ENCODE measurements around the gene FAM3D.

Gene FAM3D

GRCh38 chr3:58627941-58628340, 38.6 kb downstream of the FAM3D start:
- TF ChIP-seq CTCF (IDR thresholded peaks at IDR 0.05; ENCODE audit: insufficient read depth, low read length) (no peak), GABPA (IDR thresholded peaks at IDR 0.05; ENCODE audit: low read depth) (no peak), REST (IDR thresholded peaks at IDR 0.05; ENCODE audit: insufficient replicate concordance, low read depth) (no peak), SPI1 (IDR thresholded peaks at IDR 0.05; ENCODE audit: borderline replicate concordance, low read depth) (no peak), POLR2AphosphoS5 (IDR thresholded peaks at IDR 0.05; ENCODE audit: low read depth) (no peak)
- H3K27ac ChIP-seq (replicated peaks), result no peak overlapping the region
- H3K4me3 ChIP-seq (replicated peaks; ENCODE audit: insufficient read depth, low read length), result no peak overlapping the region
- no peak for DNase-seq (ENCODE audit: low read depth in 1 of 2, low spot score in 1 of 2)
- H3K27me3 ChIP-seq (ENCODE audit: insufficient read depth, poor library complexity, severe bottlenecking), result no peaks in the 10 kb centered on the region

GRCh38 chr3:58627570-58627885, 39.0 kb downstream of the FAM3D start:
- DNase-seq (ENCODE audit: low read depth in 1 of 2, low spot score in 1 of 2), result no peak
- no peak for TF ChIP-seq GABPA (IDR thresholded peaks at IDR 0.05; ENCODE audit: low read depth)
- no peak for TF ChIP-seq POLR2AphosphoS5 (IDR thresholded peaks at IDR 0.05; ENCODE audit: low read depth)
- no peak for TF ChIP-seq REST (IDR thresholded peaks at IDR 0.05; ENCODE audit: insufficient replicate concordance, low read depth)
- no peak for TF ChIP-seq SPI1 (IDR thresholded peaks at IDR 0.05; ENCODE audit: borderline replicate concordance, low read depth)
- no peak for TF ChIP-seq CTCF (IDR thresholded peaks at IDR 0.05; ENCODE audit: insufficient read depth, low read length)
- Histone ChIP-seq H3K27me3 (ENCODE audit: insufficient read depth, poor library complexity, severe bottlenecking) (no peaks in the 10 kb centered on the region), H3K4me3 (replicated peaks; ENCODE audit: insufficient read depth, low read length) (no peak overlapping the region), H3K27ac (replicated peaks) (no peak overlapping the region)

GRCh38 chr3:58626841-58627569, 39.6 kb downstream of the FAM3D start:
- no peaks in the 10 kb centered on the region for H3K27me3 ChIP-seq (ENCODE audit: insufficient read depth, poor library complexity, severe bottlenecking)
- no peak for DNase-seq (ENCODE audit: low read depth in 1 of 2, low spot score in 1 of 2)
- TF ChIP-seq SPI1 (IDR thresholded peaks at IDR 0.05; ENCODE audit: borderline replicate concordance, low read depth) (no peak), GABPA (IDR thresholded peaks at IDR 0.05; ENCODE audit: low read depth) (no peak), CTCF (IDR thresholded peaks at IDR 0.05; ENCODE audit: insufficient read depth, low read length) (no peak), REST (IDR thresholded peaks at IDR 0.05; ENCODE audit: insufficient replicate concordance, low read depth) (no peak), POLR2AphosphoS5 (IDR thresholded peaks at IDR 0.05; ENCODE audit: low read depth) (no peak)
- H3K27ac ChIP-seq (replicated peaks), result no peak overlapping the region
- H3K4me3 ChIP-seq (replicated peaks; ENCODE audit: insufficient read depth, low read length), result no peak overlapping the region

Measured in HL-60 (cell line).